ENCODE measurements around the gene CRNKL1. TPM values are rescaled to one million over a fixed set of nuclear protein-coding genes. Genes with fewer than 3 reads are reported as not detected.

CRNKL1 gene
- 32.7 and 44.2 TPM in 2 replicates for total RNA-seq (2014; rRNA removed; shearing (Covaris generic))

DNA sequence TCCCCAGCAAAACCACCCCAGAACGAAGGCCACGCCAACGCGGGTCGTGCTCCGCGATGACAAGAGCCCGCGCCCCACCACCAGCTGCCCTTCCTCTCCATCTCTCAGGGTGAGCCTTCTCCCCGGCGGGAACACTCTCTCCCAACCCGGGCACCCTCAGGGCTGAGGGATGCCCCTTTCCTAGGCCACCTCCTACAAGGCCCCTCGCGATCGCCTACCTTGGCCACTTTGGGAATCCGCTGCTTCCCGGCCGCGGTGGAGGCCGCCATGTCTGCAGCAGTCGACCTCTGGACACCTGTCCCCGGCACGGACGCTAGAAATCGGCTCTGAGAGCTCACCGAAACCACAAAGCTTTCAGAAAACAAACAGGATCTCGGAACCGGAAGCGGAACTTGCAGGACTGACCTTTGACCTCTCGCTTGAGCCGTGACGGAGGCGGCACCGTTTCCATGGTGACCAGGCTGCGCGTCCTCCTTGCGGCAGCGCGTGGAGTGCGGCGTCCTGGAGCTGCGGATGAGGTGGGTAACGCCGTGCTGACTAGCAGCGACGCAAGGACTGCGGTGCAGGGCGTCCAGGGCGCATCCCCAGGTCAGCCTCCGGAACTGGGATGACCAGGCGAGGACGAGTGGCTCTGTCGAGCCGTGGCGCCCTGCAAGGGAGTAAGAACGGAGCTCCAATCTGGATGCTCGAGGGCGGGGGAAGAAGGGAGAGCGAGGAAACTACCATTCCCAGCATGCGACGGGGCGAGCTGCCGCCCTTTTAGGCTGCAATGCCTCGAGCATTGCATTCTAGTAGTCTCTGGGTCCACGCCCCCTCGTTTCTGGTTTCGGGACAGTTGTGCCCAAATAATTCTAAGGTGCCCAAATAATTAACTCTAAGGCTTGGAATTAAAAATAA, at the start of gene CRNKL1, which contains the start of gene CFAP61:
Gene CRNKL1, minus strand, starts transcription at position 393 of the 897 bp plus-strand sequence. Its CDS starts 124 bp downstream, at position 269.
Gene CFAP61, plus strand, starts transcription at position 459 of the 897 bp plus-strand sequence. CDS start 4,122 bp downstream, outside the sequence.
- DNase-seq (ENCODE audit: low read depth) = peak; percentile 98

DNA sequence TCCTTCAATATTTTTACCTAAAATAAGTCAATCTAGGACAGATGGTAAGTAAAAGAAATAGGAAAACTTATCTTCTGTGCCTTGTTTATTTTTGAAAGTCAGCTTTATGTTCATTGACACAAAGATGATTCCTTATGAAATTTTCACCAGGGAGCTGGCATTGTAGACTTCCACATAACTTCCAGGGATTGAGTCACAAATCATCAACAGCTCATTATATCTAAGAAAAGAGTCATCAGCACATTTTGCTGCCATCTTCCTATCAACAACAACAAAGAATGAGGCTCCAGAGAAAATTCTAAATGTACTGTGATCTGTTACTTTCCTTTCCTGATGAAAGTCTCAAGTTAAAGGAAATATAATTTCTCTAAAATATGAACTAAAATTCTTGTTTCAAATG, 48.6 kb upstream of the CRNKL1 start:
- DNase-seq (ENCODE audit: low read depth) = no peak

DNA sequence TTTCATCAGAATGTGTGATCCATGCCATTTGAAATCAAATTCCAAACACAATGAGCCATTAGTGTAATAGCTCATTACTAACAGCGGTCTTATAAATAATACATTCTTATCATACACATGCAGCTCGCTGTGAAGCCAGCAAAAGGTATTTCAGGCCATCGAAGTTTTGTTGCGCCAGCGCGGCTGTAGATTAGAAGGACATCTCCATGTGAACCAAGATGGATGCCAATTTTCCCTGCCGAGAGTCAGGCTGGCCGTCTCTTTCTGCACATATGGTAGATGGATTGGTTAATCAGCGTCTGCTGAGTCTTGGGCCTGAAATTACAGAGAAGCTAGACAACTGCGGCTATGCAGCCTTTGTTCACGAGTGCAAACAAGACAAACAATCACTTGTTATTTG, 44.2 kb upstream of the CRNKL1 start:
- DNase-seq (ENCODE audit: low read depth) = no peak

DNA sequence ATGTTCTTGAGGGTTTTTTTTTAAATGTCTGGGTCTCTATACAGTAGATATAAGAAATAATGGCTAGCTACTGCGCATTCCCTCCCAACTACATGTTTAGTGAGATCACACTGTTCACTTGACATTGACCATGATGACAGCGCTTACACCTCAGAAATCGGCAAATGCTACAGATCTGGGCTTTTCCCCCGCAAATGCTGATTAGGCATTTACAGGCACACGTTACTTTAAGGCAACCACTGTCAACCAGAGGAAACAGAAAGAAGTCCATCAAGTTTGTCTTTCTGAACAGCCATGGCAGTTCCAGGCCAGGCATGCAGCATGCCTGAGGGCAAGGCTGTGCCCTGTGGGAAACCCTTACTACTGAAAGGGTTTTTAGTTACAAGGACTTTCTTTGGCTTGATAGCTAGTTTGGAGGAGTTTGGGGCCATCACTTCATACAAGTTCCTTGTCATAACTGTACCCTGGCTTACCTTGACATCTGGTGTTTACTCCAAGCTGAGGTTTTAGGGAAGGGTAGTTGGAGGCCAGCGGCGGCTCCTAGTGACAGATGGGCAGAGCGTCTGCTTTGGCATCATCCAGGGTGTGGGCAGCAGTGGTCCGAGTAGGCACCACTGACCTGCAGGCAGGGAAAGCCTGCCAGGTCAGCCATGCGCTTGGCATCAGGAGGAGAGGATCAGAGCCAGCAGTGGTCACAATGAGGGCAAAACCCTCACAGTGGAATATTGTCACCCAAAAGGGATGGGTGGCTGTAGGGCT, 43.0 kb upstream of the CRNKL1 start:
- no peak for DNase-seq (ENCODE audit: low read depth)

DNA sequence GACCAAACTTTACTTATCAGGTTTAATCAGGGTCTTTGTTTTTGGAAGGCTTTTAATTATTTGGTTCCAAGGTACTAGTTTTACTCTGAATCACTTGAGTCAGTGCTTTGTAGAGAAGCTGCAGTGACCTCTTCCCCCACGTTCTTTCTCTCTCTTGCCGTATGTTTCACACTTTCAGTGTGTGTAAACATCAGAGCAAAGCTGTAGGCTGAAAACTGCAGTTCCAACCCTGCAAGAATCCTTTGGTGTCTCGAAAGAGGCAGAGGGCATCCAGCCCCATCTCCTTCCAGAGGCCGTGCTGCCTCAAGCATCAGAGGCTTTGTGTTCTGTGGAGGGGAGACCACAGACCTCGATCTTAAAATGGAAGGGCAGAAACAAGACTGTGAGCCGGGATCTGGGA, 42.1 kb upstream of the CRNKL1 start:
- DNase-seq (ENCODE audit: low read depth) = no peak

DNA sequence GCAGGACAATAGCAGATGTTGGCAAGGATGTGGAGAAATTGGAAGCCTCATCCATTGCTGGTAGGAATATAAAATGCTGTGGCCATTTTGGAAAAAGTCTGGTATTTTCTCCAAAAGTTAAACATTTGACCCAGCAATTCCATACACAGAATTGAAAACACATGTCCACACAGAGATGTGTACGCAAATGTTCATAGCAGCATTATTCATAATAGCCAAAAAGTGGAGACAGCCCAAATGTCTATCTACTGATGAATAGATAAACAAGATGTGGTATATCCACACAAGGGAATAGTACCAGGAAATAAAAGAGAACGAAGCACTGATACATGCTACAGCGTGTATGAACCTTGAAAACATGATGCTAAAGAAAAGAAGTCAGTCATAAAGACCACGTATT, 40.6 kb upstream of the CRNKL1 start:
- DNase-seq (ENCODE audit: low read depth) = no peak

DNA sequence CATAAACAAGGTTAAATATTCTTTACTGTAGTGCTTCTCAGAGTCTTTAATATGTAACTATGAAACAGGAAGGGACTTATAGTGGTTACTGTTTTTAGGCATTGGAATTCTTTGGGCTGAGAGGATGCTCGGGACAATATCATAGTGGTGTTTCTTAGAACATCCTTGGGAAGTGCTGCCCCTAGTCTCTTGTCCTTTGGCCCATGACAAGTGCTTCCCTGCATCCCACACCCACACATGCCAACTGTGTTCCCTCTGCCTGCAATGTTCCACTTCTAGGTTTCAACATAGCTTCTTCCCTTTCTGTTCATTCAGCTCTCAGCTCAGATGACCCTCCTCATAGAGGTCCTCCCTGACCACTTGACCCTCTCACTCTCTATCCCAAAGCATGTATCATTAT, 37.7 kb upstream of the CRNKL1 start:
- DNase-seq (ENCODE audit: low read depth) = no peak

DNA sequence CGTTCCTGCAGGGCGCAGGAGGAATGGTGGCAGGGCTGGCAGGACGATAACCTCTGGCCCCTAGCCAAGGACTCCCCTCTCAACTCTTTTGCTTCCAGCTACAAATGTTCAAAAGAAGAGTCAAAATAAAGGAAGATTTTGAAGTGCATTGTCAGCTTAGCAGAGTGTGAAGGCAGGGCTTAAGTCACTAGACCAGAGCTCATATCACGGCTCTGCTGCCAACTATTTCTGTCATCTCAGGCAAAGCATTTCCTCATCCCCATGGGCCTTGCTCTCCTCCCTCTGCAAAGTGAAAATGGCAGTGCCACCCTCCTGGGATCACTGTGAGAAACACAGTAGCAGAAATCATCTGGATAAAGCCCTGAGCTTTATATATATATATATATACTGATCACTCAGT, 36.8 kb upstream of the CRNKL1 start:
- no peak for DNase-seq (ENCODE audit: low read depth)

DNA sequence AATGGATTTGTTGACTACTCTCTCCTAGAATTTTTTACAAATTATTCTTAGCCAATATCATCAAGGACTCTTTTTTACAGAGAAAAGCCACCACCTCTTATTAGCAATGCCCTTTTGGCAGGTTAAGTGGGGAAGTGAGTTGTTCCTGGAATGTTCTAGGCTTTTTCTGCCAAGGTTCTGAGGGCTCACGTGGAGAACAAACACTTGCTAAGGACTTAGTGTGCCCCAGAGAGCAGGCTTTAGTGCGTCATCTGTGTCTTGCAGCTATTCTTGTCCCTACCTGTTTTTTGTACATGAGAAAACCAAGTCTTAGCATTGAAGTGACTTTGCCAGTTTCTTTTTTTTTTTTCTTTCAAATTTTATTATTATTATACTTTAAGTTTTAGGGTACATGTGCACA, 33.5 kb upstream of the CRNKL1 start:
- no peak for DNase-seq (ENCODE audit: low read depth)

DNA sequence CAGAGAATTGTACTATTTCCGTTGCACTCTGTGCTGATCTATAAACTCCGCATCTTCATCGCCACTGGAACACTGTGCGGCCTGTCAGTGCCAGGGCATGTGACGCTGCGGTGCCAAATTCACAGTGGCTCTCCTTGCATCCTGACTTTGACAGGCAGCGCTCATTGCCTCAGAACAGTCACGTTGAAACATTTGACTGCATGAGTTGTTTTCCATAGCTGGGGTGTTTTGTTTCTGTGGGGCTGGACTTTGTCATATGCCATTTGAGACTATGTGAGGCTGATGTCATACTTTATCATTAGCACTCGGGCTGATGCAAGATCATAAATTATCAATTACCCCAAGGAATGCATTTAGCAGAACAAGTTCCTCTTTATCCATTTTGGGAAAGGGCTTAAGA, 32.8 kb upstream of the CRNKL1 start:
- DNase-seq (ENCODE audit: low read depth) = no peak

DNA sequence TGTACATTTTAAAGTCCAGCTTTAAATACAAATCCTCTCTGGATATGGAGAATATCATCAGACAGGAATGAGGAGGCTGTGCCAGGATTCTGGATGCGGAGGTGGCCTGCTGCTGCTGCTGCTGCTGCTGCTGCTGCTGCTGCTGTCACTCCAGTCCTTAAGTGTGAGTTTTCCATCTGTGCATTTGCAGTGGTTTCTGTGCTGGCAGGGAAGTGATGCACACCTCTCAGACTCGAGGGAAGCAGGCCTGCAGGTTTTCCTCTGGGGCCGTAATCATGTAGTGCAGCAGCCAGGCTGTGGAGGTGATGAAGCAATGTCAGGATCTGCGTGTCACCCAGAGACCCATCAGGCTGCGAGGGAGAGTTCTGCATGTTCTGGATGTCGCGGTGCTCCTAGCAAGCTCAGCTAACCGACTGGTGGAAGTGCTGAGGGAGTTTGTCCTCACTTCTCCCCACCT, 32.1 kb upstream of the CRNKL1 start:
- no peak for DNase-seq (ENCODE audit: low read depth)

DNA sequence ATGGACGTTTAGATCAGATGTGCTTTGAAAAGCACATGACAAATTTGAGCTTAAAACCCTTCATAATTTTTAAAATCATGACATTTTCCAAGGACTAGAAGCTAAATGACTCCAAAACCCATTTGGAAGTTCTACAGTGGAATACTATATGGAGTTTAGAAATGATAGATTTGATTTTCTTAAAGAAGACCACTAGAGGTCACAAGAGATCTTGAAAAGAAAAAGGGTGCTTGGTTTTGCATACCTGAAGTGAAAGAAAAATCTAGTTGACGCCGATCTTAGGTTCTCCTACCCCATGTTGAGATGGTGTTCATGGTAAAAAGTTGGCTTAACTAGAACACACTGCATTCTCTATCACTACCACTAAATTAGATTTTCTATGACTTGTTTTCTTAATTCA, 31.5 kb upstream of the CRNKL1 start:
- peak; percentile 72 for DNase-seq (ENCODE audit: low read depth)

DNA sequence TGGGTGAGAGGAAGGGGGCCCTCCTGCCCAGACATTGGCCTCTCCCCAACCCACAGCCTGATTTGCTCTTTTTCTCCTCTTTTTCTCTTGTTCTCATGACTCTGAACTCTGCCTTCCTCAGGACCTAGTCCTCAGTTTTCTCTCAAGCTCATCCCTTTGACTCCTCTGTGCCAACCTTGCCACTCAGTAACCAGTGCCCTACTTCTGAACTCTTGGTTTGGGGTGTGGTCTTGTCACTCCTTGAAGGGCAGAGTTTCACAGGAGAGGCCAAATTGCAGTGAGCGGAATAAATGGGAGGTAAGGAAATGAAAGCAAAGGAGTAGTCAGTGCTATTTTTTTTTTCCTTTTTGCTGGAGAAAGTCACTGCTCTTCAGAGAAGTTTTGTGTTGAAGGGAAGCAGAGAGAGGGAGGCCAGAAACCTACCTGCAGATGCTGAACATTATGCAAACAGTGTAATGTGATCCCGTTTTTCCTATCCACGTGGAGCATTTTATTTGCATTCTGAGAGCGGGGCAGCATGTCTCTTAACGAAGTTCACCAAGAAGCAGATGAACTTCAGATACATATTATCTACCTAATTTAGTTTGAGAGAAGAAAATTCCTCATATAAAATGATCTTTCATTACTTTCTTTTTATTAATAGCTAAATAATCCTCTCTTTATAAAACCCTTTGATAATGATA, 27.0 kb upstream of the CRNKL1 start:
- DNase-seq (ENCODE audit: low read depth) = no peak

DNA sequence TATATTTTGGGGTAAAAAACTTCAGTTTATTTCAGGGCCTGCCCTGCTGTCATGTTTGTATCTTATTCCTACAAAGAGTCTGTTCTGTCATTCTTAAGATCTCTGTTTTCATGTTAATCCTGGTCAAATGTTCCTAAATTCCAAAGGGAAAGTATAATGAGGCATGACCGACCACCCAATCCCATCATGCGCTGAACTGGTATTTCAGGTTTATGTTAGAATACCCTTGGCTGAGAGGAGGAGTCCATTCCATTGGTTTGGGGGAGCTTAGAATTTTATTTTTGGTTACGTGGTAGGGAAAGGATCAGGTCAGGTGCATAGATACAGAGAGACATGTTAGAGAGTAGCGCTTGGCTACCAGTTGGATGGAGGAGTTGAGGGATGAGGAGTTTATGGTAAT, 25.8 kb upstream of the CRNKL1 start:
- DNase-seq (ENCODE audit: low read depth) = no peak

DNA sequence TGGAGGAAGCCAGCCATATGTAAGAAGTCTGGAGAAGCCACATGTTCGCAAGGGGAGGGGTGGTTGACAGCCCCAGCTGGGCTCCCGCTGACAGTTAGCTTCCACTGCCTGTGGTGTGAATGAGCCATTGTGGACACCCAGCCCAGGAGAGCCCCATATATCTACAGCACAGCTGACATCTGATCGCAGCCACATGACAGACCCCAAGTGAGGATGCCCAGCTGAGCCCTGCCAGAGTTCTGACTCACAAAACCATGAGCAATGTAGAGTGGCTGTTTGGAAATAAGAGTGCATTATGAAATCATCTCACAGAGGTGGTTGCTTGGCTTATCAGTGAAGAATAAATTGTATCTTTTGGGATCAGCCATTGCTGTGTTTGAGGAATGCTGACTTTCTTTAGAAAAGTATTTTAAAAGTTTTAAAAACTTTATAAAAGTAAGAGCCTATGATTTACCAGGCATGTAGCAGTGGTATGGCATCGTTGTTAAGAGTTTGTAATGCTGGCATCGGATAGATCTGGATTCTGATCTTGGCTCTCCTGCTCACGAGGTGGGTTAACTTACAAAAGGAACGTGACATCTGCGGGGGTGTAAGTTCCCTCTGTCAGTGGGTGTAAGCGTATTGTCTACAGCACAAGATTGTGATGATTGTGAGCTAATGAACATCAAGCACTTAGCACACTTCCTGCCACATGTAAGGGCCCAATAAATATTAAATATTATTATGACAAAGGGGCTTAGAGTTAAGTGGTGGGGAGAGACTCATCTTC, 24.2 kb upstream of the CRNKL1 start:
- peak; percentile 69 for DNase-seq (ENCODE audit: low read depth)

DNA sequence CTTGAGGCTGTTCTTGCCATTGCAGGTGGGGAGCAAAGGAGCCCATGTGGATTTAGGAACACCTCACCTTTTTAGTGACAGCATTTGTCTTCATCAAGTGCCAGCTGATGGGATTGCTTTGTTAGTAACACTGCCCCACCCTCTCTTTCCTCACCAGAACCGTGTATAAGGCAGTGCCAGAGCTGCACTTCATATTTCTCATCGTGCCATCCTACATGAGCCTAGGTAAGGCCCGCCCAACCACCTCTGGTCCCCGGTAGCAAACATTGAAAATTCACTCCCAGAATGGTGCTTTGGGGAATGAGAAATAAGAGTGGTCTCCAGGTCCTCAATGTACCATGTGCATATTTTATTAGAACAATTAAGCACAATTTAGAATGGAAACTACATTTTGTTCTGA, 22.8 kb upstream of the CRNKL1 start:
- no peak for DNase-seq (ENCODE audit: low read depth)

DNA sequence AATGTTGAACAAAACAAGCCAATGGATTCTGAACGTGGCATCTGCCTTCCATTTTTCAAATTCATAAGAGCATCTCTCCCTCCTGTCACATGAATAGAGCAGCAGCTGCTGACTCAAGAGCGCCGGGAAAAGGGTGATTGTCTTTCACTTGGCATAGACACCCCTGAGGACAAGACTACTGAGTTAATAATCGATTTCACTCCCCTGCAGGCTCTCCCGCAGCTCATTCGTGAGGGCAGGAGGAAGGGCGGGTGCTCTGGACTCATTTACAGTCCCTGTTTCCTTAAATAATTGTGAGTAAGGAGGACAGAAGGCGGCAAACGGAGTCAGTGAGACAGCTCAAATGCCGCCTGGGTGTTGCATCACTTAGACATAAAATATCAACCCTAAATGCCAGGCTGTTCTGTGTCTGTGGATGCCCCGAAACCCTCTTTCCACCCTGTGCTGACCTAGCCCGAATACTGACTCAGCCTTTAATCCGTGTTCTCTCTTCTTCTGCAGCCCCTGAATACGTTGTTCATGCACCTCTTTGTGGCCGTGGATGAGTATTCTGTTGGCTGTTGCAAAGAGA, 21.6 kb upstream of the CRNKL1 start:
- DNase-seq (ENCODE audit: low read depth) = no peak

DNA sequence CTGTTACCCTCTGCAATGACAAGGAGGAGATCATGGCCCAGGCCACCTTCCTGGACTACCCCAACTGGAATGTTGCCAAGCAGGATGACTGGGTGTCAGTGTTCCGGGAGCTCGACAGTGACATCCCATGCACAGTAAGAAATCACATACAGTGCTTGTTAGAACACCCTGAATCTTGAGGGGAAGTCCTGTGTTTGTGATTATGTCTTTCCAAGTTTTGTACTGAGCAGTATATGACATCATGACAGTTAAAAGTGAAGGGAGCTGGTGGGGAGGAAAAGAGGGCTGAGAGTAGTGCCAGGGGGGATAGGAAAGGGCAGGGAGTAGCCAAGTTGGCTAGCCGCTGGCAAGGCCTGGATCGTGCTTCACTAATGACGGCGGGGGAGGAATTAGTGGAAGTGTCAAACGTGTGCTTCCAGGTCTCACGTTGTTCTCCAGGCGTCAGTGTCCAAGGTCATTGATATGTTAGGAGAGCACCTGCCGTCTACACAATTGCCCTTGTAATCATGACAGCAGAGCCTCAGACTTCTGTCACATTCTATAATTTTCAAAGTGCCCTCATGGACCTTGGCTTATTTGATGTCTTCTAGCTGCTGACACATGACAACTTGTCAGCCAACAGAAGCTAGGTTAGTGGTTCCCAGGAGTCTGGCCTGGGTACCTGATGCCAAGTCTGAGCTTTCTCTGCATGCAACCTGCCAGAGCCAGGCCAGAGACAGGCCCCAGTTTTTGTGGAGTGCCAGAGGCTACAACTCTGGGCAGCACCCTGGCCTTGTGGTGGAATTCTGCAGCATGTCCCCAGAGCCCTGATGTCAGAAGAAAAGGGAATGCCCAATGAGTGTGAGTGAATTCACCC, 18.8 kb upstream of the CRNKL1 start:
- no peak for DNase-seq (ENCODE audit: low read depth)

DNA sequence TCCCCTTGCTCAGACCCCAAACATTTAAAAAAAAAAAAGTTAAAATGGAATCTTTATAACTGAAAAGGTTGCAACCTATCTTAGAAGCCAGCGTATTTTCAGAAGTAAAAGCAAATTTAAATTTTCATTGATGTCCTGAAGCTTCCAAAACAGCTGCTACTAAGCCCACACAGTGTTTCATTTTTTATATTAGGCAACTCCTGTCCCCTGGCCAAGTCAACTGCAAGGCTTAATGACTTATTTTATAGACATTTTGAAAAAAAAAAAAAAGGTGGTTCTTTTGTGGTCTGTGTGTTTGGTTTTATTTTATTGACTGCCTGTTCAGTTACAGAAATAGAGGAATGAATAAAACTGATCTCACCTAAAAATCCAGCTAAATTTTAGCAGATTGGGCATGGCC, 13.1 kb upstream of the CRNKL1 start:
- DNase-seq (ENCODE audit: low read depth) = peak; percentile 25

All from M059J (cell line).